AG04449 (cell line): ENCODE data around the gene BATF2.
A peak's percentile ranks its signal among the peaks of the same experiment; 100 is the strongest.

Source experiments
- CTCF ChIA-PET: fragments of 350-600 bp; formaldehyde crosslinking; extraction: SDS; loops from one replicate; lab custom pipeline; 2021; ENCODE audit warnings: antibody characterized with exemption; lab: Yijun Ruan, JAX
- POLR2A ChIA-PET: fragments of 400-600, 350-600 bp; formaldehyde crosslinking; extraction: SDS; loops from one replicate; lab custom pipeline; 2020; ENCODE audit warnings: antibody characterized with exemption, inconsistent platforms; lab: Yijun Ruan, JAX
- DNase-seq: peaks from one replicate; pipeline ENCODE4 v3.0.0-alpha.2; 2010; ENCODE audit warnings: low read depth, low spot score
- H3K4me3 ChIP-seq: 2 replicates; pipeline ENCODE4 v1.5.1; 2011; ENCODE audit warnings: low read depth, mild to moderate bottlenecking, control low read depth, low read length
- TF ChIP-seq, protein P1 (sequence below): IDR thresholded peaks from one replicate; pipeline ENCODE4 v1.5.1; 2011; ENCODE audit warnings: mild to moderate bottlenecking, moderate library complexity, low read length, control low read depth, inconsistent platforms; ENCODE audit not compliant: insufficient read depth; ENCODE audit errors: missing control alignments

The BATF2 gene

DNA sequence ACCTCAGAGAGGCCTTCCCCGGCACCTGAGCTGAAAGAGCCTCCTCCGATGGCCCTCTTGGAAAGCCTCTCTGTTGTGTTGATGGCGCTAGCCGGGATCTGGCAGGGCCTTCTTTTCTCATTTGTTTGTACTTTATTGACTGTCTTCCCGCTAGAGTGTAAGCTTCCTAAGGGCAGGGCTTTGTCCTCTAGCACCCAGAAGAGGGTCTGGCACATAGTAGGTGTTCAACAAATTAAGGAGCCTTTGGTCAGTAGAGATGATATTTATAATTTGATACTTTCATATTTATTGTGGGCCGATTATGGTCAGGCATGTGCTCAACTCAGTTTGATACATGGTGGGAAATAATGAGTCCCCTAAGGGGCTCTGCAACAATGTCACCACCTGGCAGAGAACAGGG, 21.2 kb upstream of the BATF2 start:
- no peak overlapping the region for H3K4me3 ChIP-seq
- no peak for DNase-seq
- CTCF ChIA-PET: interaction anchor here (0.9 to 9.4 kb wide), 2 partner anchors 11 kb away, joined by 3 to 140 read pairs; partner anchors contain the start of gene SNX15
- TF ChIP-seq, protein P1, sequence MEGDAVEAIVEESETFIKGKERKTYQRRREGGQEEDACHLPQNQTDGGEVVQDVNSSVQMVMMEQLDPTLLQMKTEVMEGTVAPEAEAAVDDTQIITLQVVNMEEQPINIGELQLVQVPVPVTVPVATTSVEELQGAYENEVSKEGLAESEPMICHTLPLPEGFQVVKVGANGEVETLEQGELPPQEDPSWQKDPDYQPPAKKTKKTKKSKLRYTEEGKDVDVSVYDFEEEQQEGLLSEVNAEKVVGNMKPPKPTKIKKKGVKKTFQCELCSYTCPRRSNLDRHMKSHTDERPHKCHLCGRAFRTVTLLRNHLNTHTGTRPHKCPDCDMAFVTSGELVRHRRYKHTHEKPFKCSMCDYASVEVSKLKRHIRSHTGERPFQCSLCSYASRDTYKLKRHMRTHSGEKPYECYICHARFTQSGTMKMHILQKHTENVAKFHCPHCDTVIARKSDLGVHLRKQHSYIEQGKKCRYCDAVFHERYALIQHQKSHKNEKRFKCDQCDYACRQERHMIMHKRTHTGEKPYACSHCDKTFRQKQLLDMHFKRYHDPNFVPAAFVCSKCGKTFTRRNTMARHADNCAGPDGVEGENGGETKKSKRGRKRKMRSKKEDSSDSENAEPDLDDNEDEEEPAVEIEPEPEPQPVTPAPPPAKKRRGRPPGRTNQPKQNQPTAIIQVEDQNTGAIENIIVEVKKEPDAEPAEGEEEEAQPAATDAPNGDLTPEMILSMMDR: no peak
- POLR2A ChIA-PET: interaction anchor here (0.7 kb wide), 1 partner anchor 24 kb away, joined by 3 read pairs; no protein-coding TSS in a partner anchor

DNA sequence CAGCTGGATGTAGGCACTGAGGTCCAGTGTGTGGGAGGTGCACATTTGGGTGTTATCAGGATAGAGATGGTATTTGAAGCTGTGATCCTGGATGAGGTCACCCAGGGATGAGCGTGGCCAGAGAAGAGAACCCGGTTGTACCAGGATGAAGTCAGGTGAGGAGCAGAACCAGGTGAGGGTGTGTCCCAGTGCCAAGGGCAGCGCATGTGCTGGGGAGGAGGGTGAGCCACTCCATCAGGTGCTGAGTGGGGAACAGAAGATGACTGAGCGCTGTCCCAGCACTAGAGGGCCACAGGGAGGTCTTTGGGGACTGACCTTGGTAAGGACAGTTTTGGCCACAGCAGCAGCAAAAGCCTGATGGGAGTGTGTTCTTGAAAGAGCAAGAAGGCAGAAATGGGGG, 19.9 kb upstream of the BATF2 start:
- ChIA-PET CTCF (interaction anchor here (6.4 to 9.4 kb wide), 2 partner anchors 12 to 169 kb away, joined by 104 to 140 read pairs; partner anchors contain the start of genes CDC42BPG and SNX15), POLR2A (no interaction called here)
- DNase-seq: no peak
- no peak overlapping the region for H3K4me3 ChIP-seq
- TF ChIP-seq, protein P1: no peak

DNA sequence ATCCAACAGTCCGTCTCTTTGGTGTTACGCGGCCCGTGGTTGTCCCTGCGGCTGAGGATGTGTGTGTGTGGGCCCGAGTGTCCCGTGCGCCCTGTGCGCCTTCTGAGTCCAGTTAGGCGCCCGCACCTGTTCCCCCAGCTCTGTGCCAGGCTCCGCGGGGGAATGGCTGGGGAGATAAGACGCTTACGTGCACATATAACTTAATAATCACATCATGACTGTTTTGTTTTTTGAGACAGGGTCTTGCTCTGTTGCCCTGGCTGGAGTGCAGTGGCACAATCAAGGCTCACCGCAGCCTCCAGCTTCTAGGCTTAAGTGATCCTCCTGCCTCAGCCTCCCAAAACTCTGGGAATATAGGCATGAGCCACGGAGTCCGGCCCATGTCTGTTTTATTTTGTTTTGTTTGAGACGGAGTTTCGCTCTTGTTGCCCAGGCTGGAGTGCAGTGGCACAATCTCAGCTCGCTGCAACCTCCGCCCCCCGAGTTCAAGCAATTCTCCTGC, 18.0 kb upstream of the BATF2 start:
- peak overlapping the region; percentile 87 for H3K4me3 ChIP-seq
- CTCF ChIA-PET: interaction anchor here (0.6 to 12.4 kb wide), 55 partner anchors 7 to 301 kb away, joined by 3 to 179 read pairs (median 5); partner anchors contain the start of genes ATG2A, BATF2, CDC42BPG and EHD1
- POLR2A ChIA-PET: interaction anchor here (0.8 to 1.5 kb wide), 5 partner anchors 12 to 138 kb away, joined by 3 to 13 read pairs (median 3); partner anchors contain the start of genes SAC3D1 and SNX15
- DNase-seq: no peak
- TF ChIP-seq, protein P1: no peak

DNA sequence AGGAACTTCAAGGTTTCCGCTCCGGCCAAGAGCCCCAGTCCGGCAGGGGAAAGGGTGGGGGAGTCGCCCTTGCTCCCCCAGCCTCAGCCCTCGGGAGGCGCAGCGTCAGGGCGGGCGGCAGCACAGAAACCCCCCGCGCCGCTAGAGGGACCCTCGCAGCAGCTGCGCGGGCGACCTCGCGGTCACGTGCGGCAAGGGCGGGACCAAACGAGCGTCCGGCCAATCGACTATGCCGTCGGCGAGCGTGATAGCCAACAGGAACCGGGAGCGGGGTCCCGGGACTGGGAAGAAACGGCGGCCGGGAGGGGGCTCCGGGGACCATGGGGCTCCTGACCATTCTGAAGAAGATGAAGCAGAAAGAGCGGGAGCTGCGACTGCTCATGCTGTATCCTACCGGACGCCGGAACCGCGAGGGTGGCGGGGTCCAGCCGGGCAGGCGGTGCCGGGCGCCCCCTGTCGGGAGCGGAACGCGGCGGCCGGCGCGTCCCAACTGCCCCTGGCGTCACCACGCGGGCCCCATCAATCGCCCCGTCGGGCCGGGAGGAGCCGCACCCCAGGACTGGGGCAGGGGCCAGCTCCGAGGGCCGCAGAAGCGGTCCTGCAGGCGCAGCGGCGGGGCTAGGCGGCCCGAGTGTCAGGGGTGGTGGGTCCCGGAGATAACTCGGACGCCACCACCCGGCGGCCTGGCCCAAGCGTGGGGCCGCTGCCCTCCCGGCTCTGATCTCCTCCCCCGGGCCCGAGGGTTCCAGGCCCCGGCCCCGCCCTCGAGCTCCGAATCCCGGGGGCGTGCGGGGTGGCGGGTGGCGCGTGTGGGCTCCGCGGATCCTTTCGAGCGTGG, 17.3 kb upstream of the BATF2 start, which contains the start of gene ARL2:
Gene ARL2, plus strand, starts transcription at position 273 of the 838 bp plus-strand sequence. Its CDS starts 48 bp downstream, at position 321.
- peak within 1 kb of the TSS; percentile 87 for H3K4me3 ChIP-seq
- TF ChIP-seq, protein P1: peak; percentile 80
- peak; percentile 23 for DNase-seq
- ChIA-PET CTCF (interaction anchor here (0.6 to 12.4 kb wide), 58 partner anchors 8 to 302 kb away, joined by 3 to 179 read pairs (median 5); partner anchors contain the start of genes ATG2A, BATF2, CDC42BPG and EHD1), POLR2A (interaction anchor here (0.8 to 1.5 kb wide), 5 partner anchors 13 to 137 kb away, joined by 3 to 13 read pairs (median 3); partner anchors contain the start of genes SAC3D1 and SNX15)

DNA sequence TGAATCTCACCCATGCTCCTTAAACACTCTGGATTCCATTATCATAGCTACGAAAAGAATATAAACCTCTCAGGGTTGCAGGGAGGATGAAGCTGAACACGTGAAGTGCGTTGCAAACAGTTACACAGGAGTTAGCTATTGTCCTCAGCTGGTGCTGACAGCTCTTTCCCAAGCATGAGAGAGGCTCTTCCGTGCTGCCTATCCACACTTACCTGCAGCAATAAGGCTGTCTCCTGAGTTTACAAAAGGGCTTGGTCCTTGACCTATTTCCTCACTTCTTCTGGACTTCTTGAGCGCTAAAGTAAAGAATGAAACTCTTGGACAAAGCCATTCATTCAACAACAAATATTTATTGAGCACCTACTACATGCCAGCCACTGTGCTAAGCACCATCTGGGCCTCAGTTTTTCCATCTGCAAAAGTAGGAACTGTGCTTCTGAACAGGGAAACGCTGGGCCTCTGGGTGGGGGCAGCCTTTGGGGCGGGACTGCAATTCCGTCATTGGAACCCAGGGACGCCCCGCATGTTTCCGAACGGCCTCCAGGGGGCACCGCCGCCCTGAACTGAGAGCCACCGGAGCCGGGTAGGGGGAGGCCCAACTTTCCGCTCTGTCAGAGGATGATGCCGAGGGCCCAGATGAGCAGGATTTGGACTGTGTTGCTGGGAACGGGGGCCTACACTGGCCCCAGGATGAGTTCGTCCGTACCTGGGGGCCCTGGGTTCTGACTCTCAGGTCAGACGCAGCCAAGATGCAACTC, 16.5 kb upstream of the BATF2 start:
- peak; percentile 21 for DNase-seq
- peak overlapping the region; percentile 87 for H3K4me3 ChIP-seq
- ChIA-PET CTCF (interaction anchor here (0.6 to 12.4 kb wide), 54 partner anchors 9 to 1169 kb away, joined by 3 to 179 read pairs (median 5); partner anchors contain the start of genes ATG2A, BATF2, CDC42BPG and EHD1), POLR2A (interaction anchor here (0.5 to 1.5 kb wide), 5 partner anchors 13 to 204 kb away, joined by 3 to 13 read pairs (median 4); partner anchors contain the start of genes SAC3D1 and SNX15)
- TF ChIP-seq, protein P1: peak; percentile 96
